K562 (cell line): ENCODE data around the gene KCNK10.

ENCODE experiments used
- CBX5 ChIP-seq: IDR thresholded peaks from 2 replicates; pipeline ENCODE4 v1.6.1; 2014; ENCODE audit warnings: low read depth, borderline replicate concordance
- CHD4 ChIP-seq: fragments of 200-600 bp; sonication (generic); IDR thresholded peaks from 3 replicates; pipeline ENCODE4 v1.6.1; 2012; ENCODE audit warnings: low read depth, mild to moderate bottlenecking, mixed read lengths, low read length, inconsistent platforms; ENCODE audit not compliant: insufficient read depth, insufficient replicate concordance, poor library complexity, severe bottlenecking
- CREM ChIP-seq: IDR thresholded peaks from 2 replicates; pipeline ENCODE4 v1.6.1; 2014; ENCODE audit warnings: antibody characterized with exemption, low read depth
- CTCF ChIP-seq, 3 experiments: IDR thresholded peaks in 2 of 3; conservative IDR thresholded peaks in 1 of 3; 2 replicates each; pipeline ENCODE4 v1.5.1; 2011 to 2012; ENCODE audit warnings: low read length in 3 of 3, mild to moderate bottlenecking in 3 of 3, control low read depth in 2 of 3, improper control_type of control experiment in 1 of 3, inconsistent platforms in 1 of 3, low read depth in 1 of 3, mixed read lengths in 1 of 3, moderate library complexity in 1 of 3; ENCODE audit not compliant: insufficient read depth in 2 of 3
- EP300 ChIP-seq: IDR thresholded peaks from 2 replicates; pipeline ENCODE4 v1.6.1; 2012; ENCODE audit warnings: low read length, improper control_type of control experiment
- ETV5 ChIP-seq: sonication (generic); formaldehyde crosslinking; IDR thresholded peaks from 2 replicates; pipeline ENCODE4 v1.4.0; 2020; ENCODE audit warnings: low read depth, mild to moderate bottlenecking, missing genetic modification reagents
- MYC ChIP-seq, 2 experiments: fragments of 250-450 bp in 1 of 2; sonication (Bioruptor Pico) in 1 of 2; IDR thresholded peaks; 2 replicates each; pipeline versions ENCODE4 v1.5.1 to v1.6.1; 2012 to 2021; ENCODE audit warnings: low read depth in 2 of 2, borderline replicate concordance in 1 of 2, improper control_type of control experiment in 1 of 2, low read length in 1 of 2, mild to moderate bottlenecking in 1 of 2, moderate library complexity in 1 of 2
- RAD51 ChIP-seq: fragments of 450-650 bp; IDR thresholded peaks from 2 replicates; pipeline ENCODE4 v1.7.1; 2016; ENCODE audit warnings: low read depth, mild to moderate bottlenecking, borderline replicate concordance
- RNF219 ChIP-seq: fragments of 250-450 bp; sonication (Bioruptor Pico); IDR thresholded peaks from 2 replicates; pipeline ENCODE4 v1.5.0; 2022; ENCODE audit warnings: mild to moderate bottlenecking
- TAF1 ChIP-seq: IDR thresholded peaks from 2 replicates; pipeline ENCODE4 v1.6.1; 2011; ENCODE audit warnings: mild to moderate bottlenecking, low read length, moderate library complexity; ENCODE audit not compliant: insufficient read depth, control insufficient read depth, severe bottlenecking; ENCODE audit errors: extremely low read depth
- ZNF324 ChIP-seq: fragments of 250-450 bp; sonication (Bioruptor Pico); IDR thresholded peaks from 2 replicates; pipeline ENCODE4 v1.4.0; 2020; ENCODE audit warnings: mild to moderate bottlenecking

GRCh38 chr14:88303041-88303440 is 20.0 kb downstream of the KCNK10 start:
- TF ChIP-seq CBX5 (no peak), RNF219 (CRISPR knock-in tag) (no peak), ZNF324 (CRISPR knock-in tag) (no peak), TAF1 (no peak), CHD4 (no peak), MYC (IDR thresholded peaks at IDR 0.05; ENCODE audit: low read depth, low read length) (no peak), MYC (CRISPR knock-in tag; IDR thresholded peaks at IDR 0.05; ENCODE audit: borderline replicate concordance, low read depth) (no peak), RAD51 (no peak), ETV5 (CRISPR knock-in tag) (no peak), CTCF (IDR thresholded peaks at IDR 0.05 in 2 of 3, conservative IDR thresholded peaks at IDR 0.05 in 1 of 3; ENCODE audit: insufficient read depth in 2 of 3, low read depth in 1 of 3, low read length in 3 of 3) (no peak), EP300 (no peak), CREM (no peak)
